A204.1 (cell line): ENCODE data around the gene ADAMTS10.
"Not testable (repeated sequence)": the region's sequence is repeated elsewhere in the genome, so short reads cannot be mapped to it uniquely, and the experiment has no call there.

ENCODE experiments used
- FAIRE-seq: peaks from 2 replicates; lab custom pipeline; 2012; peaks lifted over from hg19 to GRCh38; lab: Jason Lieb, UNC

The ADAMTS10 gene

DNA sequence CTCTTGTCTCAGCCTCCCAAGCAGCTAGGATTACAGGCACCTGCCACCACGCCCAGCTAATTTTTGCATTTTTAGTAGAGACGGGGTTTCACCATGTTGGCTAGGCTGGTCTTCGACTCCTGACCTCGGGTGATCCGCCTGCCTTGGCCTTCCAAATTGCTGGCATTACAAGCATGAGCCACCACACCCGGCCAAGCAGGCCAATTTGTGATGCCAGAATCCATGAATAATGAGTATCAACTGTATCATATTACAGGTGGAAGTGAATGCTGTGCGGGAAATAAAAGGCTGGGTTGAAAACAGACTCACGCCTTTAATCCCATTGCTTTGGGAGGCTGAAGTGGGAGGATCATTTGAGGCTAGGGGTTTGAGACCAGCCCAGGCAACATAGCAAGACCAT is 16.3 kb upstream of the ADAMTS10 start:
- FAIRE-seq = no peak

DNA sequence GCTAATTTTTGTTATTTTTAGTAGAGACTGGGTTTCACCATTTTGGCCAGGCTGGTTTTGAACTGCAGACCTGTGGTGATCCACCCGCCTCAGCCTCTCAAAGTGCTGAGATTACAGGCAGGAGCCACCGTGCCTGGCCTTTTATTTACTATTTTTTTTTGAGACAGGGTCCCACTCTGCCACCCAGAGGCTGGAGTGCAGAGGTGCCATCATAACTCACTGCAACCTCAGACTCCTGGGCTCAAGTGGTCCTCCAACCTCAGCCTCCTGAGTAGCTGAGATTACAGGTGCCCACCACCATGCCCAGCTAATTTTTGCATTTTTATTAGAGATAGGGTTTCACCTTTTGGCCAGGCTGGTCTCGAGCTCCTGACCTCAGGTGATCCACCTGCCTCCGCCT is 12.4 kb upstream of the ADAMTS10 start:
- FAIRE-seq = not testable (repeated sequence)

DNA sequence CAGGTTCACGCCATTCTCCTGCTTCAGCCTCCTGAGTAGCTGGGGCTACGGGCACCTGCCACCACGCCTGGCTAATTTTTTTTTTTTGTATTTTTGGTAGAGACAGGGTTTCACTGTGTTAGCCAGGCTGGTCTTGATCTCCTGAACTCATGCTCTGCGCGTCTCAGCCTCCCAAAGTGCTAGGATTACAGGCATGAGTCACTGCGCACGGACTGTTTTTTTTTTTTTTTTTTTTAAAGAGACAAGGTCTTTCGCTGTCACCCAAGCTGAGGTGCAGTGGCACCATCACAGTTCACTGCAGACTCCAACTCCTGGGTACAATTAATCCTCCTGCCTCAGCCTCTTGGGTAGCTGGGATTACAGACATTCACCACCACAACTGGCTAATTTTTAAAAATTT is 8.2 kb upstream of the ADAMTS10 start:
- FAIRE-seq = no peak

DNA sequence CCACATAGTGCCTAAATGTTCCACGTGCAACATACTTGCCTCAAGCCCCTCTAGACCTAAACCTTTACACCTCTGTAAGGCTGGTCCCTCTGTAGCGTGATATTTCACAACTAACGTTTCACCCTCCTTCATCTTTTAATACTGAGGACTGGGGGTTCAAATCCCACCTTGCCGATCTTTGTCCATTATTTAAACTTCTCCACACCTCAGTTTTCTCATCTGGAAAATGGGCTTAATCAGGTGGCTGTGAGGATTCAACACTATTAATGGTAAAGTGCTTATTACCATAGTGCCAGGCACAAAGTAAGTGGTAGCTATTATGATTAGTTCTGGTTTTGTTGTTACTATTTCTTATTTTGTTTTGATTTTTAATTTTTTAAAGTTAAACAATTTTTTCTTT is 7.5 kb upstream of the ADAMTS10 start:
- no peak for FAIRE-seq

DNA sequence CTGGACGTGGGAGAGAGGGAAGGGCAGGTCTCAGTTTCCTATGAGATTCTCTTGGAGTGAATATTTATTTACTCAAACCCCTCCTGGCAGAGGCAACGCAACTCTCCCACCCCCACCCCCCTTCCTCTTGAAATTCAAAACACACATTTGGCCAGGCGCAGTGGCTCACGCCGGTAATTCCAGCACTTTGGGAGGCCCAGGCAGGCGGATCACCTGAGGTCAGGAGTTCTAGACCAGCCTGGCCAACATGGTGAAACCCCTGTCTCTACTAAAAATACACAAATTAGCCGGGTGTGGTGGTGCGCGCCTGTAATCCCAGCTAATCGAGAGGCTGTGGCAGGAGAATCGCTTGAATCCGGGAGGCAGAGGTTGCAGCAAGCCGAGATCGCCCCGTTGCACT is 6.8 kb upstream of the ADAMTS10 start:
- not testable (repeated sequence) for FAIRE-seq

DNA sequence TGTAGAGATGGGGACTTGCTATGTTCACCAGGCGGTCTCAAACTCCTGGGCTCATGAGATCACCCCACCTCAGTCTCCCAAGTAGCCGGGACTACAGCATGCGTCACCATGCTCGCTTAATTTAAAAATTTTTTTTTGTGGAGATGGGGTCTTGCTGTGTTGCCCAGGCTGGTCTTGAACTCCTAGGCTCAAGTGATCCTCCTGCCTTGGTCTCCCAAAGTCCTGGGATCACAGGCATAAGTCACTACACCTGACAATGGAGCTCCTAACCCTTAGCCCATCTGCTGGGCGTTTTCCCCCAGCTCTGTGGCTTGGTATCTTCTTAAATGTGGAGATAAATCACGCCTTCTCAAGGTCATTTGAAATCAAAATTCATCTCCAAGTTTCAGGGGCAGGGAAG is 6.3 kb upstream of the ADAMTS10 start:
- no peak for FAIRE-seq

DNA sequence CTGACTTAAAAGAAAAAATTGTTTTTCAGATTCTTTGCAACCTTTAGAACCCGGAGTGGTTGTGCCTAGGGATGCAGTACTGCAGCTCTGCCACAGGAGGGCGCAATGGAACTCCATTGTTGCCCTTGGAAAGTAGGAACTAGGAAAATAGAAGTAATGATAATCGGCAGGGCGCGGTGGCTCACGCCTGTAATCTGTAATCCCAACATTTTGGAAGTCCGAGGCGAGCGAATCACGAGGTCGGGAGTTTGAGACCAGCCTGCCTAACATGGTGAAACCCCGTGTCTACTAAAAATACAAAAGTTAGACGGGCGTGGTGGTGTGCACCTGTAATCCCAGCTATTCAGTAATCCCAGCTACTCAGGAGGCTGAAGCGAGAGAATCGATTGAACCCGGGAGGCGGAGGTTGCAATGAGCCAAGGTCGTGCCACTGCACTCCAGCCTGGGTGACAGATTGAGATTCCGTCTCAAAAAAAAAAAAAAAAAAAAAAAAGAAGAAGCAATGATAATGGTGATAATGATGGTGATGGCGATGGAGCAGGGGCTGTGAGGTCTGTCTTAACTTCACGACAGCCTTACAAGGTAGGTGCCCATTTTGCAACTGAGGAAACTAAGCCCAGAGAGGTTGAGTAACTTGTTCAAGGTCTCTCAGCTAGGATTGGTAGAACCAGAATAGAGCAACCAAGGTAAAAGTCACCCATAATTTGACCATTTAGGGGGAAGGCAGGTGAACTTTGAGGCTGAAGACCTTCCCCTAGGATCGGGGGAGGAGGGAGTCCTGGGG is 5.5 kb upstream of the ADAMTS10 start:
- peak; percentile 65 for FAIRE-seq

DNA sequence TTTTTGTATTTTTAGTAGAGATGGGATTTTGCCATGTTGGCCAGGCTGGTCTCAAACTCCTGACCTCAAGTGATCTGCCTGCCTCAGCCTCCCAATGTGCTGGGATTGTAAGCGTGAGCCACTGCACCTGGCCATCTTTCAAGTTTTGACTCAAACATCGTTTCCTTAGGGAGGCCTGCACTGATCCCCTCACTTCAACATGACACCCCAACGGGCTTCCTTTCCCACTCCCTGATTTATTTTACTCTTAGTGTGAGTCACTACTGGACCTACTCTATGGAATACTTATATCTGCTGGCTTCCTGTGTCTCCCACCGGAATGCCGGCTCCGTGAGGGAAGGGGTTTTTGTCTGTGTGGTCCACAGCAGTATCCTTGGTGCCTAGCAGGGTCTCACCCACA is 4.5 kb upstream of the ADAMTS10 start:
- no peak for FAIRE-seq

DNA sequence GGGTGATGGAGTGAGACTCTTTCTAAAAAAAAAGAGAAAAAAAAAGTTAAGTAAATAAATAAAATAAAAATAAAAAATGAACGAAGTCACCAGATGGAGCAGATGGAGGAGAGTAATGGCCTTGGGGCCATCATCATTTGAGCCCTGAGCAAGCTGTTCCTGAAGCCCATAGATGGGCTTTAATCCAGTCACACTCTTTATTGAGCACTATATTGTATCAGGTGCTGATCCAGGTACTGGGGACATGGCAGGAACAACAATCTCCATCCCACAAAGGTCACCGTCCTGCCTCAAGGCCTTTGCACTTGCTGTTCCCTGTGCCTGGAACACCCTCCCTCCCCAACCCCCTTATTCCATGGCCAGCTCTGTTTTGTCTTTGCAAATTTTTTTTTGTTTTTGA is 3.9 kb upstream of the ADAMTS10 start:
- FAIRE-seq = no peak

DNA sequence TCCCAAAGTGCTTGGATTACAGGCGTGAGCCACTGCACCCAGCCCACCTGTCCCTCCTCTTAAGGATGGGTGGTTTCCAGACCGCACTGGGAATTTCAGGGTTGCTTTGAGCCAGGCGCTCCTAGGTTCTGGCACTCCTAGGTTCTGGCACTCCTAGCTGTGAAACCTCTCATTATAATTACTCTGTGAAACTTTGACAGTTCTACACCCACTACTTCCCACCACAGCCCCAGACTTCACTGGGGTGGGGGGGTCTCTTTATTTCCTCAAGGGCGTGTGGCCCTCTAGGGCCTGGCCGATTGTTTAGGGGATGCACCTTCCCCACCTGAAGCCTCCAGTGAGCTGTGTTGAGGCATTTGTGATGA is 2.3 kb upstream of the ADAMTS10 start:
- no peak for FAIRE-seq

DNA sequence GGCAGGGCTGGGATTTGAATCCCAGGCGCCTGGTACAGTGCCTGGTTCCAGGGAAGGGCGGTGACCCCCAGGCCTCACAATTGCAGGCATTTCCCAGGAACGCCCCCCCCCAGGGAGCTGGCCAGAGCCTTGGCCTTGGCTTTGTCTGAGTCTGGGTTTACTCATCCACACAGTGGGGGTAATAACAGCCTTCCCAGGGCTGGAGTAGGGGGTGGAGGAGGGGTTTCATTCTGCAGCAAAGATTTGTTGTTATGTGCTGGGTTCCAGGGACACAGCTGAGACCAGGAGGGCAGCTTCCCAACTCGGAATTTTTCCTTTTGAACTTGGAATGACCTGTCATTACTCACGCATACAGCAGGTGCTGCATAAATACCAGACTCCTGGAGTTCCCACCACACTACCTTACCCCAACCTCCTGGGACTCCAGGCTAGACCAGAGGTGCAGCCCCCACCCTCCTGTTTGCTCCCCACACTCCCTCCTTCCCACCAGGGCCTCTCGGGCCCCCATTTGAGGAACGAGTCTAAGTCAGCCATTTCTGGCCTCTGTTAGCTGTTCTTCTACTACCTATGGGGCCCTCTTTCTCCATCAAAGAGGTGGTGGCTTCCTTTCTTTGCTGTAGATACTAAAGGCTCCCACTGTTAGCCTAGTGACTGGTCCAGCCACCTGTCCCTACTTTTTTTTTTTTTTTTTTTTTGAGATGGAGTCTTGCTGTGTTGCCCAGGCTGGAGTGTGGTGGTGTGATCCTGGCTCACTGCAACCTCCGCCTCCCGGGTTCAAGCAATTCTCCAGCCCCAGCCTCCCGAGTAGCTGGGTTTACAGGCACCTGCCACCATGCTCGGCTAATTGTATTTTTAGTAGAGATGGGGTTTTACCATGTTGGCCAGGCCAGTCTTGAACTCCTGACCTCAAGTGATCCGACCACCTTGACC is 1.6 kb upstream of the ADAMTS10 start:
- no peak for FAIRE-seq

DNA sequence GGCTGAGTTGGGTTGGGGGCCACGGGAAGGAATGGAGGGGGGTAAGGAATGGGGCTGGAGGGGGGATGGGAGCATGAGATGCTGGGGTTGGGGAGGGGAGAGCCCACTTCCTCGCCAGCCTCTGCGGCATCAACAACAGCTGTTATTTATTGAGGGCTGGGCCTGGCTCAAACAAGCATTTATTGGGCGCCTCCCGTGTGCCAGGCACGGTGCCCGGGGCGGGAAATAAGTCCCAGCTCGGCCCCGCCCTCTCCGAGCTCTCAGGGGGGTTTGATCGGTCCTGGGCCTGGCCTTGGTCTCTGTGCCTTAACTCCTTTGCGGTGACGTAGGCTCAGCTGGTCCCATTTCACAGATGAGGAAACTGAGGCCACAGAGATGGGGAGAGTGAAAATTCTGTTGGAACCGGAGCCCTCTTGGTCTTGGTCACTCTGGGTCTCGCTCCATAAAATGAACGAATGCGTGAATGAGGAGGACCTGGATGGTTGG is 919 bp upstream of the ADAMTS10 start:
- FAIRE-seq = no peak

DNA sequence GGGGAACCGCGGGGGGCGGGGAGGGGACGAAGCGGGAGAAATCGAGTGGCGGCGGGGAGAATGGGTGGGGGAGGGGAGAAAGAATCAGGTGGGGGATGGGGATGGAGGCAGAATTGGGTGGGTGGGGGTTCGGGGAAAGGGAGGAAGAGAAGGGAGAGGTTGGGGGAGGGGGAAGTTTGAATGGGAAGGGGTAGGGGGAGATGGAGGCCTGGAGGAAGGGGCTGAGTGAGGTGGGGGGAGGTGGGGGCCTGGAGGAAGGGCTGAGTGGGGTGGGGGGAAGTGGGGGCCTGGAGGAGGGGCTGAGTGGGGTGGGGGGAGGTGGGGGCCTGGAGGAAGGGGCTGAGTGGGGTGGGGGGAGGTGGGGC is 403 bp upstream of the ADAMTS10 start:
- FAIRE-seq = no peak

DNA sequence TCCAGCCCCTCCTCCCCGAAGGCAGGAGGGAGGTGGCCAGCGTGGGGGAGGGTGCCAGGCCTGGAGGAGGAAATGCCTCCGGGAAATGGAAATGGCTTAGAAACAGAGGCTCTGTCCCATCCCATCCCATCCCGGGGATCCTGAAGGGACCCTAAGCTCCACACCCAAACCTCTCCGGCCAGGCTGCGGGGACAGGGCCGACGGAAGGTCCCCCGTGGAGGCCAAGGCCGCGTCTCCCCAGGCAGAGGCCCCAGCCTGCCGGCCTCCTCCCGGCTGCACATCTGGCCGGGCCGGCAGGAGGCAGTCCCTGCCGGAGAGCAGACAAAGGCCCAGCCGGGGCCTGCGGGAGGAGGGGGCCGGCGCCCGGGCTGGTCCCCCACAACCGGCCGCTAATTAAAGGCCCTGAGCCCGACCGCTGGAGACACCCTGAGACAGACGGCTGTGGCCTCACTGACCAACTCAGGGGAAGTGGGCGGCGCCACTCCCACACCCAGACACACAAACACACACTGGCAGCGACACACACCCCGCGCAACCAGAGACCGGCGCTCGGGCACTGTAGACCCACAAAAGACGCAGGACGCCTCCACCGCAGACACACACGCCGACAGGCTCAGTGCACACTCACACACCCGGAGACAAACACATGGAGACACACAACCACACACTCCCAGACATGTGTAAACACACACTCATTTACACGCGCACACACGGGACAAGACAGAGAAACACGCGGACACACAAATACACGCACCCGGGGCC is 1.1 kb downstream of the ADAMTS10 start:
- FAIRE-seq = no peak

DNA sequence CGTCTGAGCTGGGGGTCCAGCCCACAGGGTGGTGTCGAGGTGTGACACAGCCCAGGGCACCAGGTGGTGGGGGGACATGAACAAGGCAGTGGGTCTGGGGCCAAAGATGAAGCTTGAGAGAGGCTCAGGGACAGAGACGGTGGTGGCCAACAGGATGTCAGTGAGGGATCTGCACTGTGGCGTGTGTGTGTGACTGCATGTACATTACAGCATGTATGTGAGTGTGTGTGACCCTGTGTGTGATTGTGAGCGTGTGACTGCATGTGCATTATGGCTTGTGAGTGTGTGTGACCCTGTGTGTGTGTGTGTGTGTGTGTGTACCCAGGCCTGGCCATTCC is 1.6 kb downstream of the ADAMTS10 start:
- FAIRE-seq = no peak

DNA sequence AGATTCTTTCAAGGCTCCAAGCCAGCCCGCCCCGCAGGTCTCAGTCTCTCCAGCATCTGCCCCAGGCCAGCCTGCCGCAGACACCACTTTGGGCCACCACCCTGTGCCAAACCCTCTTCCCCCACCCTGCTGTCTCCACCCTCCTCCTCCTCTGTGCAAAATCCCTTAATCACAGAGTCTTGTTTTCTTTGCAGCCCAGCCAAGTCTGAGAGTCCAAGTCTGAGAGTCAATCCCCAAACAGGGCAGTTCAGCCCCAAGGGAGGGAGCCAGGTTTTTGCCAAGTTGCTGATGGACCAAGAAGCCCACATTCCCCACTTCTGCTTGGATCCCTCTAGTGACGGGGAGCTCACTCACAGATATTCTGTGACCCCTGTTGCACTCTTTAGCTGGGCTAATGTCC is 3.1 kb downstream of the ADAMTS10 start:
- FAIRE-seq = no peak

DNA sequence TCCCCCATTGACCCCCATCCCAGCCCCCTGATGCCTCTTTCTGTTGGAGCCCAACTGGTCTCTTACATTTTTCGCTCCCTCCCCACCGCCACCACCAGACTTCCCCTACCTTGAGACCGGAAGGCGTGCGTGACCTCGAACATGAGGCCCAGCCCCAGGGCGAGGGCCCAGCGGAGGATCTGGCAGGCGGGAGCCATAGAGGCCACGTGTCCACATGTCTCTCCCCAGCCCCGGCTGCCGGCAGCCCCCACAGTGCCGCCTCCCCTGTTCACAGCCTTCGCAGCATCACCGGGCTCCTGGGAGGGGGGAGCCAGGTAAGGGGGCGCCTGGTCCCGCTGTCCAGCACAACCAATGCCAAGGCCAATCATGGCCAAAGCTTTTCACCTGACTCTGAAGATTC is 5.0 kb downstream of the ADAMTS10 start:
- FAIRE-seq = no peak

DNA sequence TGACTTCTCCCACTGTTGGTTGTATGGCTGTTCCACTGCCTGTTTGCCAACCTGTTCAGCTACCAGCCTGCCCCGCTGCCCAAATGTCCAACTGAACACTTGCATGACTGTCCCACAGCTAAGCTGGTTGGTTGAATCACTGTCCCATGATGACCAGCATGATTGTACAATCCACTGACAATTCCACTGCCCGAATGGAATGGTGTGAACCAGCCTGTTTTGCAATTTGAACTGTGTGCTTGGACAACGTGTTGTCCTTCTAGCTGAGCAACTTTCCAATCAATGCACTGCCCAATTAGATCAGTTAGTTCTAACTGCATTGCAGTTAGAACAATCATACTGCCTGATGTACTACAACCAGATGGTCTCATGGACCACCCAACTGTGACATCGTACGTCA is 8.7 kb downstream of the ADAMTS10 start:
- FAIRE-seq = no peak

DNA sequence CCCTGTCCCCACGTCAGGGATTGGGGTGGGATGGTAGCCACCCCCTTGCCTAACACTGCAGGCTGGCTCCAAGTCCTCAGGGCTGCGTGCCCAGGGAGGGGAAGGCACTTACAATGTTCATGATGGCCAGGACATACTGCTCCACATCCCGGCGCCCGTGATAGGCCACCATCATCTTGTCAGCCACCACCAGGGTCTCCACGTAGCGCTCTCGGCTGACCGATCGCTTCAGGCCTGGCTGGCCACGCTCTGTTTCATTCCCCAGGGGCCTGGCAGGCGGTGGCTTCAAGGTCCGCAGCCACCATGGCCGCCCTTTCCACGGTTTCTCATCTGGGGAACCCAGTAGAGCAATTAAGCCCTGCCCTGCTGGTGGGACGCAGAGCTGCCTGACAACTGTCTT is 9.7 kb downstream of the ADAMTS10 start:
- FAIRE-seq = no peak

DNA sequence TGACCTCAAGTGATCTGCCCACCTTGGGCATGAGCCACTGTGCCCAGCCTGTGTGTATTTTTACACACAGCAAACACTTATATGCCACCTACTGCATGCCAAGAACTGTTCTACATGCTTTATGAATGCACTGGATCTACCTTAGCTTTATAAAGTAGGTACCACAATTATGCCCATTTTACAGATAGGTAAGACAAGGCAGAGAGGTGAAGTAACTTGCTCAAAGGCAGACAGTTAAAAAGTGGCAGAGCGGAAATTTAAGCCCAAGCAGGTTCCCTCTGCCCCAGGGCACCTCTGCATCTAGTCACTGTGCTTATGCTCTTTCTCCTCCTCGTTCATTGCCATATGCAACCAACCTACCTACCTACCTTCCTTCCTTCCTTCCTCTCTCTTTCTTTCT is 10.5 kb downstream of the ADAMTS10 start:
- no peak for FAIRE-seq

DNA sequence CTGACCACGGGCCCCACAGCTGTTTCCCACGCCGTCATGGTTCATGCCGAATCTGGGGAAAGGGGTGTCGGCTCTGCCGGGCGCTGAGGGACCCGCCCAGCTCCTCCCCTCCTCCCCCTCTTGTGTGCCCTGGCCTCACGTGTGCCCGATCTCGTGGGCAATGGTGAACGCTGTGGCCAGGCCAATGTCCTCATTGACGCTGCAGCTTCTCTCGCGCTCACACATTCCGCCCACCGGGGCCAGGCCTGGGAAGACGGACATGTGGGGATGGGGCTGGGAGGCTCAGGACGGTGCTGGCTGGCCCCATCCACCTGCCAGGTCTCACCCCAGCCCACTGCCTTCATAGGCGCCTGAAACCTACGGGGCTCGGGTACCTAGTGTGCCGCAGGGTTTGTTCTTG is 14.3 kb downstream of the ADAMTS10 start:
- no peak for FAIRE-seq

DNA sequence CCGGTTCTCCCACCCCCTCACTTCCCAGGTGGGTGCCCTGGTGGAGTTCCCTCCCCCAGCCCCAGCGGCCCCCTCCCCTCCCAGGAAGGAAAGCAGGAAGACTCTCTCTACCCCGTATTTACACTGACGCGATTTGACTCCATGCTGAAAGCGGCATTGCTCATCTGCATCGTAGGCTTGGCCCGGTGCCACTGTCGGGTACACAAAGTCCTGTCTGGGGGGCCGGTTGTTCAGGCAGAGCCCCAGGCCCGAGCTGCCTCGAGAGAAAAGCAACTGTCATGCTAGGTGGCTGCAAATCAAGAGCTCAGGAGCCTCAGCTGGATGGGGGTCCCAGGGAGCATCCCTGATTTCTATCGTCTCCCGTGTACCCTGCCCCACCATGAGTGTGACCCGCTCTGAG is 14.9 kb downstream of the ADAMTS10 start:
- FAIRE-seq = no peak

DNA sequence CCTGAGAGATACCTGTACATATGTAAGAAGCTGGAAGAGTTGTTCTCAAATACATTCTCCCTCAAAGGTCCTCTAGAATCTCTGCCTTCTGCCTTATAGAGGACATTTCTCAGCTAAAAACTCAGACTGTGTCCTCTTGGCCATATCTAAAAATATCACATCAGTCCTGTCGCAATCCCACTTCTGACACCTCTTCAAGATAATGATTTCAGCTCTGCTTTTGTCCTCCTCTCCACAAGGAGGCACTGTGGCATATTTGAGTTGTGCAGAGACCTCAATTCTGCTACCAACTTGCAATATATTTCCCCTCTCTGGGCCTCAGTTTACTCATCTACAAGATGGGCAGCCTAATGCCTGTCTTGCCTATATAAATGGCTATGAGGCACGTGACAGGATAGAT is 16.6 kb downstream of the ADAMTS10 start:
- no peak for FAIRE-seq
